K562 (cell line): ENCODE data around the gene CCNB1. TPM values are rescaled to one million over a fixed set of nuclear protein-coding genes. Genes with fewer than 3 reads are reported as not detected.

Experiments used
- ATF3 ChIP-seq, 2 experiments: fragments of 450-650 bp in 1 of 2; sonication (generic) in 1 of 2; formaldehyde crosslinking in 1 of 2; IDR thresholded peaks in 1 of 2; conservative IDR thresholded peaks in 1 of 2; 2 replicates each; pipeline versions ENCODE4 v1.6.1 to v1.8.1; 2016 to 2023; ENCODE audit warnings: mild to moderate bottlenecking in 2 of 2, moderate library complexity in 2 of 2, inconsistent platforms in 1 of 2, missing genetic modification reagents in 1 of 2
- CREM ChIP-seq: IDR thresholded peaks from 2 replicates; pipeline ENCODE4 v1.6.1; 2014; ENCODE audit warnings: antibody characterized with exemption, low read depth
- CSDE1 ChIP-seq, 2 experiments: fragments of 450-650 bp; IDR thresholded peaks; 2 replicates each; pipeline ENCODE4 v1.6.1; 2016; ENCODE audit warnings: mild to moderate bottlenecking in 1 of 2
- CXXC5 ChIP-seq: fragments of 250-450 bp; sonication (Bioruptor Pico); IDR thresholded peaks from 2 replicates; pipeline ENCODE4 v1.8.0; 2022; ENCODE audit warnings: inconsistent platforms, mild to moderate bottlenecking, moderate library complexity
- ELF2 ChIP-seq: fragments of 250-450 bp; sonication (Bioruptor Pico); IDR thresholded peaks from 2 replicates; pipeline ENCODE4 v1.5.0; 2021; ENCODE audit warnings: mild to moderate bottlenecking
- KDM1A ChIP-seq, 2 experiments: fragments of 450-650 bp; IDR thresholded peaks; 2 replicates each; pipeline ENCODE4 v1.6.1; 2016; ENCODE audit warnings: mild to moderate bottlenecking in 2 of 2
- LARP7 ChIP-seq: fragments of 450-650 bp; IDR thresholded peaks from 2 replicates; pipeline ENCODE4 v1.6.1; 2016
- NRF1 ChIP-seq, 2 experiments: fragments of 450-650 bp; IDR thresholded peaks in 1 of 2; conservative IDR thresholded peaks in 1 of 2; 2 replicates each; pipeline ENCODE4 v1.6.1; 2014; ENCODE audit warnings: mild to moderate bottlenecking in 2 of 2
- SIN3A ChIP-seq, 2 experiments: fragments of 150-350 bp in 1 of 2; IDR thresholded peaks; 2 replicates each; pipeline ENCODE4 v1.6.1; 2011 to 2016; ENCODE audit warnings: borderline replicate concordance in 2 of 2, low read depth in 2 of 2, low read length in 2 of 2, mild to moderate bottlenecking in 2 of 2, moderate library complexity in 2 of 2; ENCODE audit not compliant: control insufficient read depth in 1 of 2
- TEAD4 ChIP-seq, 2 experiments: sonication (generic) in 1 of 2; formaldehyde crosslinking in 1 of 2; IDR thresholded peaks; 2 replicates each; pipeline versions ENCODE4 v1.6.1 to v1.8.0; 2012 to 2022; ENCODE audit warnings: borderline replicate concordance in 1 of 2, inconsistent platforms in 1 of 2, low read length in 1 of 2, mild to moderate bottlenecking in 1 of 2, missing genetic modification reagents in 1 of 2
- TOE1 ChIP-seq, 2 experiments: fragments of 450-650 bp in 1 of 2; sonication (generic) in 1 of 2; formaldehyde crosslinking in 1 of 2; IDR thresholded peaks; 2 replicates each; pipeline versions ENCODE4 v1.7.1 to v1.8.0; 2016 to 2022; ENCODE audit warnings: borderline replicate concordance in 2 of 2, mild to moderate bottlenecking in 2 of 2, antibody characterized with exemption in 1 of 2, inconsistent platforms in 1 of 2, low read depth in 1 of 2, missing genetic modification reagents in 1 of 2, moderate library complexity in 1 of 2
- YY1 ChIP-seq, 3 experiments: IDR thresholded peaks; 2 replicates each; pipeline ENCODE4 v1.6.1; 2011; ENCODE audit warnings: low read length in 2 of 3, mild to moderate bottlenecking in 2 of 3, moderate library complexity in 2 of 3, borderline replicate concordance in 1 of 3, control low read depth in 1 of 3, low read depth in 1 of 3; ENCODE audit not compliant: insufficient read depth in 3 of 3, insufficient replicate concordance in 2 of 3, control insufficient read depth in 1 of 3, insufficient read length in 1 of 3; ENCODE audit errors: extremely low read depth in 1 of 3
- ZBTB26 ChIP-seq: fragments of 450-650 bp; formaldehyde crosslinking; IDR thresholded peaks from 2 replicates; pipeline ENCODE4 v1.4.0; 2022; ENCODE audit warnings: missing genetic modification characterization
- polyA plus RNA-seq, 8 experiments: library from polyadenylated mRNA; depleted of rRNA in 4 of 8; stranded (reverse) in 5 of 8; unstranded in 3 of 8; fragments of >200 nt; fragmentation: Nextera tagmentation in 2 of 8; fragmentation: Illumina TruSeq in 1 of 8; extraction: Ambion mirVana in 2 of 8; extraction: Trizol in 1 of 8; gene quantifications; 2 replicates each; pipeline versions ENCODE4 v1.2.1 to v1.2.3, GENCODE V29; 2011 to 2014; ENCODE audit warnings: inconsistent platforms in 1 of 8, missing spikeins in 1 of 8
- total RNA-seq, 7 experiments: library from RNA; depleted of rRNA in 6 of 7; stranded (reverse); fragments of >200 nt in 6 of 7; fragmentation: Illumina TruSeq in 2 of 7; extraction: Trizol in 2 of 7; gene quantifications; 2 replicates each; pipeline versions ENCODE4 v1.2.1 to v1.2.3, GENCODE V29; 2011 to 2021; ENCODE audit warnings: low replicate concordance in 1 of 7
- TF ChIP-seq, protein P1 (sequence below), 2 experiments: fragments of 450-650 bp; IDR thresholded peaks; 2 replicates each; pipeline ENCODE4 v1.6.1; 2018; ENCODE audit warnings: mild to moderate bottlenecking in 2 of 2, low read depth in 1 of 2; ENCODE audit not compliant: partially characterized antibody in 2 of 2

Gene CCNB1
- total and polyA plus RNA-seq, 9 of the 15 experiments (the other 6 are each of a cell fraction or from before 2014, with no cell fraction given): 165 to 679 (median 271) TPM

DNA sequence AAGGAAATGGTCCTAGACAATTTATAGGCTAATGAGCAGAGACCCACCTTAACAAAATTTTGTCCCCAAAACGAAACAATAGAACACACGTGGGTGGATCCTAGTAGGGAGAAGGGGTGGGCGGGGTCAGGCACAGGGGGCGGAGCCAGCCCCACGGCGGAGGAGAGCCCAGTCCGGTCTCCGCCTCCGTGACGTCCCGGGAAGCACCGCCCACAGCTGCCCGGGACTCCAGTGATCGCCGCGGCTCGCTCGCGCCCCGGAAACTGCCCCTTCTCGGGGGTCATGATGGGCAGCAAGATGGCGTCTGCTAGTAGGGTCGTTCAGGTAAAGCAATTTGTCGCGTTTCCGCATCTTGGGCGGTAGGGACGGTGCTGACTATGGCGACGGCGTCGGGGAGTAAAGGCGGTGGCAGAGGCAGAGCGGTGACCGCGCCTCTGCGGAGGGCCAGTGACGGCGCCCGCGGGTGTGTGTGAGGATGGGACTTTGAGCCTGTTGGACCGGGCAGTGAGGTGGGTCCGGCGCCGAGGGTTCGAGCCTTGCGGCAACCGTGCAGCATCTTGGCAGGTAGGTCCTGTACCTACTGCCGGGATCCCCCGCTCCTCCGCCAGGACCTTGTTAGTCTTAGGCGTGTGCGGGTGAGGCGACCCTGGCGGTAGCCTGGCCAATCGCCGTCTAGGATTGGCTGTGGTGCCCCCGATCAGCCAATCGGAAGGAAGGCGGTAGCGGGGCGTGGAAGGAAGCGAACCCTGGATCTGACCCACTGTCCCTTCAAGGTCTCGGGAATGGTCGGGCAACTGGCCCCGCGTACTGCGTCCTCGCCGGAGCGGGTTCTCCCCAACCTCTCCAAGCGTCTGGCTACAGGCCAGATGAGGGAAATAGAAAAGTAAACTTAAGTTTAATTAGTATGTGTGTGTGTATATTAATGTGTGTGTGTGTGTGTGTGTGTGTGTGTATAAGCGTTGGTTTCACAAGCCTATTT lies 50.9 kb downstream of the CCNB1 start (continued):
- TF ChIP-seq, protein P1, sequence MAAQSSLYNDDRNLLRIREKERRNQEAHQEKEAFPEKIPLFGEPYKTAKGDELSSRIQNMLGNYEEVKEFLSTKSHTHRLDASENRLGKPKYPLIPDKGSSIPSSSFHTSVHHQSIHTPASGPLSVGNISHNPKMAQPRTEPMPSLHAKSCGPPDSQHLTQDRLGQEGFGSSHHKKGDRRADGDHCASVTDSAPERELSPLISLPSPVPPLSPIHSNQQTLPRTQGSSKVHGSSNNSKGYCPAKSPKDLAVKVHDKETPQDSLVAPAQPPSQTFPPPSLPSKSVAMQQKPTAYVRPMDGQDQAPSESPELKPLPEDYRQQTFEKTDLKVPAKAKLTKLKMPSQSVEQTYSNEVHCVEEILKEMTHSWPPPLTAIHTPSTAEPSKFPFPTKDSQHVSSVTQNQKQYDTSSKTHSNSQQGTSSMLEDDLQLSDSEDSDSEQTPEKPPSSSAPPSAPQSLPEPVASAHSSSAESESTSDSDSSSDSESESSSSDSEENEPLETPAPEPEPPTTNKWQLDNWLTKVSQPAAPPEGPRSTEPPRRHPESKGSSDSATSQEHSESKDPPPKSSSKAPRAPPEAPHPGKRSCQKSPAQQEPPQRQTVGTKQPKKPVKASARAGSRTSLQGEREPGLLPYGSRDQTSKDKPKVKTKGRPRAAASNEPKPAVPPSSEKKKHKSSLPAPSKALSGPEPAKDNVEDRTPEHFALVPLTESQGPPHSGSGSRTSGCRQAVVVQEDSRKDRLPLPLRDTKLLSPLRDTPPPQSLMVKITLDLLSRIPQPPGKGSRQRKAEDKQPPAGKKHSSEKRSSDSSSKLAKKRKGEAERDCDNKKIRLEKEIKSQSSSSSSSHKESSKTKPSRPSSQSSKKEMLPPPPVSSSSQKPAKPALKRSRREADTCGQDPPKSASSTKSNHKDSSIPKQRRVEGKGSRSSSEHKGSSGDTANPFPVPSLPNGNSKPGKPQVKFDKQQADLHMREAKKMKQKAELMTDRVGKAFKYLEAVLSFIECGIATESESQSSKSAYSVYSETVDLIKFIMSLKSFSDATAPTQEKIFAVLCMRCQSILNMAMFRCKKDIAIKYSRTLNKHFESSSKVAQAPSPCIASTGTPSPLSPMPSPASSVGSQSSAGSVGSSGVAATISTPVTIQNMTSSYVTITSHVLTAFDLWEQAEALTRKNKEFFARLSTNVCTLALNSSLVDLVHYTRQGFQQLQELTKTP (IDR thresholded peaks at IDR 0.05; ENCODE audit: low read depth in 1 of 2, partially characterized antibody in 2 of 2): peak in 1 of 2 experiments; percentile 5
- peak; percentile 77 for TF ChIP-seq CXXC5
- peak; percentile 50 to 62 for TF ChIP-seq NRF1 (conservative IDR thresholded peaks at IDR 0.05 in 1 of 2, IDR thresholded peaks at IDR 0.05 in 1 of 2)
- peak; percentile 47; the same call in 1 of the 2 replicates for TF ChIP-seq TOE1 (IDR thresholded peaks at IDR 0.05; ENCODE audit: borderline replicate concordance)
- peak; percentile 58; the same call in 1 of the 2 replicates for TF ChIP-seq TOE1 (CRISPR knock-in tag; IDR thresholded peaks at IDR 0.05; ENCODE audit: borderline replicate concordance, low read depth)
- peak; percentile 10; the same call in 1 of the 2 replicates for TF ChIP-seq TEAD4 (IDR thresholded peaks at IDR 0.05; ENCODE audit: low read length)
- no peak for TF ChIP-seq TEAD4 (CRISPR knock-in tag; IDR thresholded peaks at IDR 0.05; ENCODE audit: borderline replicate concordance)
- peak; percentile 76 for TF ChIP-seq CREM
- TF ChIP-seq ZBTB26 (CRISPR knock-in tag): peak; percentile 84; the same call in 1 of the 2 replicates
- TF ChIP-seq ELF2: 0 out of 2 replicates have a peak, but pooled peaks have one; percentile 28
- peak; percentile 61 to 95 (median 87) for TF ChIP-seq YY1 (IDR thresholded peaks at IDR 0.05; ENCODE audit: borderline replicate concordance in 1 of 3, control insufficient read depth in 1 of 3, extremely low read depth in 1 of 3, insufficient read depth in 3 of 3, insufficient read length in 1 of 3, insufficient replicate concordance in 2 of 3, low read depth in 1 of 3, low read length in 2 of 3)
- TF ChIP-seq LARP7: peak; percentile 35; the same call in 1 of the 2 replicates
- no peak for TF ChIP-seq KDM1A (IDR thresholded peaks at IDR 0.05)
- TF ChIP-seq ATF3 (IDR thresholded peaks at IDR 0.05): no peak
- 0 out of 2 replicates have a peak, but pooled peaks have one; percentile 53 for TF ChIP-seq ATF3 (CRISPR knock-in tag; conservative IDR thresholded peaks at IDR 0.05)
- 0 out of 4 replicates have a peak, but pooled peaks of 1 of the 2 experiments have one; percentile 52 for TF ChIP-seq CSDE1 (IDR thresholded peaks at IDR 0.05)
- peak in 1 of 2 experiments; percentile 64; a peak in 1 of 4 replicates for TF ChIP-seq SIN3A (IDR thresholded peaks at IDR 0.05; ENCODE audit: borderline replicate concordance in 2 of 2, control insufficient read depth in 1 of 2, low read depth in 2 of 2, low read length in 2 of 2)
